DMS 273 (cell line): ENCODE results near the gene MAP2K5.
"Not testable (repeated sequence)": the region's sequence is repeated elsewhere in the genome, so short reads cannot be mapped to it uniquely, and the experiment has no call there.

Source experiments
- DNase-seq: peaks from one replicate; lab custom pipeline; 2025; ENCODE audit not compliant: unreplicated experiment; lab: John Stamatoyannopoulos, UW

Gene MAP2K5

GRCh38 chr15:67660446-67660845 is 117.9 kb downstream of the MAP2K5 start:
- no peak for DNase-seq

- DNase-seq, result no peak
Measured at GRCh38 chr15:67660874-67661606, 118.5 kb downstream of the MAP2K5 start.

- no peak for DNase-seq
Measured at GRCh38 chr15:67670647-67671305, 128.3 kb downstream of the MAP2K5 start.

GRCh38 chr15:67672834-67673233 is 130.3 kb downstream of the MAP2K5 start:
- DNase-seq, result not testable (repeated sequence)

- no peak for DNase-seq
Measured at GRCh38 chr15:67674983-67675382, 132.5 kb downstream of the MAP2K5 start.

- no peak for DNase-seq
Measured at GRCh38 chr15:67678089-67678488, 135.6 kb downstream of the MAP2K5 start.

- DNase-seq, result no peak
Measured at GRCh38 chr15:67678993-67679392, 136.5 kb downstream of the MAP2K5 start.

GRCh38 chr15:67680641-67681040 is 138.1 kb downstream of the MAP2K5 start:
- DNase-seq, result peak; percentile 1

- peak; percentile 49 for DNase-seq
Measured at GRCh38 chr15:67685008-67685599, 142.6 kb downstream of the MAP2K5 start.

GRCh38 chr15:67685716-67686115 is 143.2 kb downstream of the MAP2K5 start:
- DNase-seq, result no peak

- no peak for DNase-seq
Measured at GRCh38 chr15:67690936-67691335, 148.4 kb downstream of the MAP2K5 start.

GRCh38 chr15:67691450-67691849 is 148.9 kb downstream of the MAP2K5 start:
- DNase-seq, result no peak

GRCh38 chr15:67692573-67692972 is 150.1 kb downstream of the MAP2K5 start:
- no peak for DNase-seq

GRCh38 chr15:67696087-67696486 is 153.6 kb downstream of the MAP2K5 start:
- no peak for DNase-seq

- no peak for DNase-seq
Measured at GRCh38 chr15:67700023-67700422, 157.5 kb downstream of the MAP2K5 start.

- no peak for DNase-seq
Measured at GRCh38 chr15:67701669-67702068, 159.2 kb downstream of the MAP2K5 start.

- no peak for DNase-seq
Measured at GRCh38 chr15:67707520-67708283, 165.2 kb downstream of the MAP2K5 start.

- DNase-seq, result no peak
Measured at GRCh38 chr15:67708500-67708899, 166.0 kb downstream of the MAP2K5 start.

GRCh38 chr15:67715170-67715569 is 172.7 kb downstream of the MAP2K5 start:
- DNase-seq, result peak; percentile 1

- no peak for DNase-seq
Measured at GRCh38 chr15:67716171-67716570, 173.7 kb downstream of the MAP2K5 start.

GRCh38 chr15:67717776-67718175 is 175.3 kb downstream of the MAP2K5 start:
- DNase-seq, result no peak
